Tibial nerve (tissue), 4 donors: ENCODE results near the gene SLCO3A1. TPM values are rescaled to one million over a fixed set of nuclear protein-coding genes. Genes with fewer than 3 reads are reported as not detected.
"Not testable (repeated sequence)": the region's sequence is repeated elsewhere in the genome, so short reads cannot be mapped to it uniquely, and the experiment has no call there.

ENCODE experiments used
- DNase-seq, 2 donors: peaks; one replicate each; pipeline ENCODE4 v3.0.0-alpha.2; 2019; ENCODE audit warnings: low spot score in 2 of 2
- H3K27ac ChIP-seq, 4 donors: fragments of 200-600 bp; sonication (generic) in 3 of 4; one replicate each; pipeline ENCODE4 v1.5.1; 2017 to 2019; ENCODE audit warnings: mild to moderate bottlenecking in 1 of 4
- H3K27me3 ChIP-seq, 2 donors: fragments of 200-600 bp; sonication (generic) in 1 of 2; one replicate each; pipeline versions ENCODE4 v1.5.1 to v1.6.0; 2017 to 2019
- H3K36me3 ChIP-seq, 3 donors: fragments of 200-600 bp; sonication (generic); one replicate each; pipeline ENCODE4 v1.5.1; 2018 to 2019
- H3K4me1 ChIP-seq, 4 donors: fragments of 200-600 bp; sonication (generic) in 3 of 4; one replicate each; pipeline ENCODE4 v1.5.1; 2017 to 2019
- H3K4me3 ChIP-seq, 4 donors: fragments of 200-600 bp; sonication (generic) in 3 of 4; one replicate each; pipeline ENCODE4 v1.5.1; 2017 to 2019; ENCODE audit warnings: mild to moderate bottlenecking in 1 of 4, moderate library complexity in 1 of 4
- H3K9me3 ChIP-seq, 4 donors: fragments of 200-600 bp; sonication (generic) in 3 of 4; one replicate each; pipeline ENCODE4 v1.5.1; 2017 to 2019
- EP300 ChIP-seq, 2 donors: sonication (generic); formaldehyde crosslinking; IDR thresholded peaks; one replicate each; pipeline ENCODE4 v1.6.1; 2017; ENCODE audit warnings: antibody characterized with exemption in 2 of 2, mild to moderate bottlenecking in 1 of 2
- POLR2A ChIP-seq, 2 donors: fragments of 450-650 bp; IDR thresholded peaks; one replicate each; pipeline ENCODE4 v1.6.1; 2017; ENCODE audit warnings: antibody characterized with exemption in 2 of 2, mild to moderate bottlenecking in 2 of 2, moderate library complexity in 2 of 2
- WGBS, 2 donors: methylation state at CpG; one replicate each; pipeline ENCODE4 v1.1.5; 2018; 5-methylcytosine and 5-hydroxymethylcytosine counted together
- total RNA-seq, 4 donors: library from RNA; depleted of rRNA; stranded (reverse); fragments of >200 nt; gene quantifications; one replicate each; pipeline ENCODE4 v1.1.0, GENCODE V29; 2016
- TF ChIP-seq, protein P1 (sequence below), 5 experiments: fragments of 200-600 bp in 3 of 5; fragments of 450-650 bp in 2 of 5; sonication (generic) in 3 of 5; IDR thresholded peaks; one replicate each; pipeline ENCODE4 v1.5.1; 2016 to 2019; ENCODE audit warnings: antibody characterized with exemption in 5 of 5, mild to moderate bottlenecking in 3 of 5, moderate library complexity in 2 of 5

The SLCO3A1 gene
- total RNA-seq, 4 donors from 2014 or later: 13.8 to 20.2 (median 14.3) TPM

DNA sequence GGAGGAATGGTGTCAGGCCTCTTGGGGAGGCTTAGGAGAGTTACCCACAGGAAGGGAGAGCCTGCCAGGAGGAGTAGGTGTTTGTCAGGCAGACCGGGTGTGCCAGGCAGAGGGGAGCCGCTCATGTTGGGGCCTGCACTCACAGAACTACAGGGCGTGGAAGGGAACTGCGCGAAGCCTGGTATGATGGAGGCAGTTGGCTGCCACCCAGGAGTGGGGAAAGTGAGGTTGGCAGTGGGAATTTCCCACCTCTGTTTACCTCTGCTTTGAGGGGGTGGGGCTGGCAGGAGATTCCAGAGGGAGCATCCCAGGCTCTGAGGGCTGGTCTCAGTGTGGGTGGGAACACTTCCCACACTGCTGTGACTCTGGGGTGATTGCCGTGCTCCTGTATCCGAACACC, 99.9 kb downstream of the SLCO3A1 start:
- 88 to 90% methylated on average over 7 of the region's 7 CpGs for WGBS, 2 donors
- no peak overlapping the region for H3K4me3 ChIP-seq
- H3K4me1 ChIP-seq: peaks cover 0 to 27% (median 2%) of the 10 kb centered on the region in 4 donors
- H3K36me3 ChIP-seq: no peaks in the 10 kb centered on the region
- no peaks in the 10 kb centered on the region for H3K27me3 ChIP-seq
- TF ChIP-seq EP300 (IDR thresholded peaks at IDR 0.05) (no peak), POLR2A (IDR thresholded peaks at IDR 0.05) (no peak)
- TF ChIP-seq, protein P1, sequence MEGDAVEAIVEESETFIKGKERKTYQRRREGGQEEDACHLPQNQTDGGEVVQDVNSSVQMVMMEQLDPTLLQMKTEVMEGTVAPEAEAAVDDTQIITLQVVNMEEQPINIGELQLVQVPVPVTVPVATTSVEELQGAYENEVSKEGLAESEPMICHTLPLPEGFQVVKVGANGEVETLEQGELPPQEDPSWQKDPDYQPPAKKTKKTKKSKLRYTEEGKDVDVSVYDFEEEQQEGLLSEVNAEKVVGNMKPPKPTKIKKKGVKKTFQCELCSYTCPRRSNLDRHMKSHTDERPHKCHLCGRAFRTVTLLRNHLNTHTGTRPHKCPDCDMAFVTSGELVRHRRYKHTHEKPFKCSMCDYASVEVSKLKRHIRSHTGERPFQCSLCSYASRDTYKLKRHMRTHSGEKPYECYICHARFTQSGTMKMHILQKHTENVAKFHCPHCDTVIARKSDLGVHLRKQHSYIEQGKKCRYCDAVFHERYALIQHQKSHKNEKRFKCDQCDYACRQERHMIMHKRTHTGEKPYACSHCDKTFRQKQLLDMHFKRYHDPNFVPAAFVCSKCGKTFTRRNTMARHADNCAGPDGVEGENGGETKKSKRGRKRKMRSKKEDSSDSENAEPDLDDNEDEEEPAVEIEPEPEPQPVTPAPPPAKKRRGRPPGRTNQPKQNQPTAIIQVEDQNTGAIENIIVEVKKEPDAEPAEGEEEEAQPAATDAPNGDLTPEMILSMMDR (IDR thresholded peaks at IDR 0.05): no peak
- H3K9me3 ChIP-seq: no peaks in the 10 kb centered on the region
- H3K27ac ChIP-seq: no peak overlapping the region
- DNase-seq: no peak

- Histone ChIP-seq H3K4me1 (peaks cover 0 to 25% (median 2%) of the 10 kb centered on the region in 4 donors), H3K4me3 (no peak overlapping the region), H3K27ac (no peak overlapping the region), H3K36me3 (no peaks in the 10 kb centered on the region), H3K9me3 (no peaks in the 10 kb centered on the region), H3K27me3 (no peaks in the 10 kb centered on the region)
- WGBS, 2 donors: 85 to 96% methylated on average over 7 of the region's 7 CpGs
- DNase-seq: no peak
- TF ChIP-seq EP300 (IDR thresholded peaks at IDR 0.05): no peak
- TF ChIP-seq, protein P1 (IDR thresholded peaks at IDR 0.05): no peak
- no peak for TF ChIP-seq POLR2A (IDR thresholded peaks at IDR 0.05)
Measured at GRCh38 chr15:91954292-91954691, 100.8 kb downstream of the SLCO3A1 start.

DNA sequence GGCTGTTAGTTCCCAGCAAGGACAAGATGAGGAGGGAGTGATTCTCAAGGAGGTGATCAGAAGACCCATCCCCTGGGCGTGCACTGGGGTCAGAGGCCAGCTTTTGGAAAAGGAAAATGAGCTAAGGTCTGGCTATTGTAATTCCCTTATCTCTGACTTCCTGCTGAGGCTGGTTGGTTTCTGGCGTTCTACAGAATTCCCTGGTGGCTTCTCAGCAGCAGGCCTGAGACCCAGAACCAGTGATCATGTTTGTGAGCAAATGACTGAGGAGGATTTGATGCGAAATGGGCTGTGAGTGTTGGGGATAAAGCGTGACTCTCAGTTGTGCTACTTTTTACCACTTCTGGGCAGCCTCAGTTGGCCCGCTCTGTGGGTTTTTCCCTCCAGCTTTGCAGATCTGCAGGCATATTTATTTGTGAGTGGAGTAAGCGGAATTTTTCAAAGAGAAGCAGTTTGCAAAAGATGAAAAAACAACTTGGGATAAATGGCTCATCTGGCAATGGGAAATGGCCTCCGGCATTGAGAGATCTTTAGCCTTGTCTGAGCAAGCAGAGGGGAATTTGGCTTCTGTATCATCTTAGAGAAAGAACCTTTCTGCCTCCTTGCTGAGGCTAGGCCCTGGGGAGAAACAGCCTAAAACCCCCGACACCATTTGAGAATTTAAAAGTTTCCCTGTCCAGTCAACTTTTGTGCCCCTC, 102.7 kb downstream of the SLCO3A1 start:
- H3K27me3 ChIP-seq: no peaks in the 10 kb centered on the region
- no peaks in the 10 kb centered on the region for H3K36me3 ChIP-seq
- peak overlapping the region in 2 of 4 donors; percentile 30 to 54 for H3K27ac ChIP-seq
- WGBS, 2 donors: 59 to 61% methylated on average over 8 of the region's 8 CpGs
- no peaks in the 10 kb centered on the region for H3K9me3 ChIP-seq
- no peak for TF ChIP-seq EP300 (IDR thresholded peaks at IDR 0.05)
- TF ChIP-seq, protein P1 (IDR thresholded peaks at IDR 0.05): no peak
- no peak for TF ChIP-seq POLR2A (IDR thresholded peaks at IDR 0.05)
- no peak overlapping the region for H3K4me3 ChIP-seq
- no peak for DNase-seq
- peaks cover 0 to 25% (median 2%) of the 10 kb centered on the region in 4 donors for H3K4me1 ChIP-seq

GRCh38 chr15:91961357-91961756, 107.8 kb downstream of the SLCO3A1 start:
- no peak for TF ChIP-seq EP300 (IDR thresholded peaks at IDR 0.05)
- TF ChIP-seq, protein P1 (IDR thresholded peaks at IDR 0.05): no peak
- no peak for TF ChIP-seq POLR2A (IDR thresholded peaks at IDR 0.05)
- Histone ChIP-seq H3K9me3 (no peaks in the 10 kb centered on the region), H3K4me3 (no peak overlapping the region), H3K36me3 (no peaks in the 10 kb centered on the region), H3K4me1 (peaks cover 0 to 14% (median 2%) of the 10 kb centered on the region in 4 donors), H3K27me3 (no peaks in the 10 kb centered on the region), H3K27ac (no peak overlapping the region)
- no peak for DNase-seq
- WGBS, 2 donors: 88% methylated on average over 2 of the region's 2 CpGs

DNA sequence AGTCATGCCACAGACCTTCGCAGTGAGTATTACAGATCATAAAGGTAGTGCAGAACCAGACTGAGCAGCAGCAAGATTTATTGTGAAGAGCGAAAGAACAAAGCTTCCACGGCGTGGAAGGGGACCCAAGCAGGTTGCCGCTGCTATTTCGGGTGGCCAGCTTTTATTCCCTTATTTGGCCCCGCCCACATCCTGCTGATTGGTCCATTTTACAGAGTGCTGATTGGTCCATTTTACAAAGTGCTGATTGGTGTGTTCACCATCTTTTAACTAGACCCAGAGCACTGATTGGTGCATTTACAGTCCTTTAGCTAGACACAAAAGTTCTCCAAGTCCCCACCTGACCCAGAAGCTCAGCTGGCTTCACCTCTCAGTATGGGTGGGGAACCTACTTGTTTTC, 110.2 kb downstream of the SLCO3A1 start:
- 93% methylated on average over 7 of the region's 7 CpGs for WGBS, 2 donors
- H3K27me3 ChIP-seq, DNase-seq, H3K4me3 ChIP-seq, H3K9me3 ChIP-seq, H3K36me3 ChIP-seq, H3K27ac ChIP-seq: not testable (repeated sequence)
- peaks cover 0 to 29% (median 7%) of the 10 kb centered on the region in 4 donors for H3K4me1 ChIP-seq
